GM21390 (cell line): ENCODE data around the gene RPS6KB2.
"Not testable (repeated sequence)": the region's sequence is repeated elsewhere in the genome, so short reads cannot be mapped to it uniquely, and the experiment has no call there.

Source experiments
- ATAC-seq: cut with Tn5 transposase; IDR thresholded peaks from one replicate; pipeline ENCODE4 v1.9.1; 2021; ENCODE audit not compliant: unreplicated experiment

RPS6KB2 gene

DNA sequence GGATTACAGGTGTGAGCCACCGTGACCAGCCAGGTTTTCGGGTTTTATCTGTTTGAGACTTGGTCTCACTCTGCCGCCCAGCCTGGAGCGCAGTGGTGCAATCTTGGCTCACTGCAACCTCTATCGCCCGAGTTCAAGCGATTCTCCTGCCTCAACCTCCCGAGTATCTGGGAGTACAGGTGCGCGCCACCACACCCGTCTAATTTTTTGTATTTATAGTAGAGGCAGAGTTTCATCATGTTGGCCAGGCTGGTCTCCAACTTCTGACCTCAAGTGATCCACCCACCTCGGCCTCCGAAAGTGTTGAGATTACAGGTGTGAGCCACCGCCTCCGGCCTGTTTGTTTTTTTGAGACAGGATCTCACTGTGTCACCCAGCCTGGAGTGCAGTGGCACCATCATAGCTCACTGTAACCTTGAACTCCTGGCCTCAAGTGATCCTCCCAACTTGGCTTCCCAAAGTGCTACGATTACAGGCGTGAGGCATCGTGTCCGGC lies 882 bp upstream of the RPS6KB2 start:
- ATAC-seq: not testable (repeated sequence)

DNA sequence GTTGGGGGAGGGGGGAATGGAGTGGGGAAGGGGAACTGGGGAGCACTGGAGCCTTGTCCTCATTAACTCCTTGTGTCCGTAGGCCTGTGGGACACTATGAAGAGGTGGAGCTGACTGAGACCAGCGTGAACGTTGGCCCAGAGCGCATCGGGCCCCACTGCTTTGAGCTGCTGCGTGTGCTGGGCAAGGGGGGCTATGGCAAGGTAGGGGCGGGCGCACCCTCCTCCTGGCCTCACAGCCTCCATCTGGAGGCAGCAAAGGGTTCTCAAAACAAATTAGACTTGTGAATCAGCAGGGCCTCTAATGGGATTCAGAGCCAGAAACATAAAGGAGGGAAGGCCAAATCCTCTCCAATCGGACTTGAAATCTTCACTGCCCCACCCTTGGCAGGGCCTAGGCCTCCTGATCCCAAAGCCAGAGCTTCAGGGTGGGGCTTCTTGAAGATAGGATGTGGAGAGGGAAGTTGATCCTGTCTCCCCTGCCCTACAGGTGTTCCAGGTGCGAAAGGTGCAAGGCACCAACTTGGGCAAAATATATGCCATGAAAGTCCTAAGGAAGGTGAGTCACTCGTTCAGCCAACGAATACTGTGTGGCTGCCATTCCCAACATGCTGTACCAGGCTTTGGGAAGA lies 859 bp downstream of the RPS6KB2 start:
- no peak for ATAC-seq

DNA sequence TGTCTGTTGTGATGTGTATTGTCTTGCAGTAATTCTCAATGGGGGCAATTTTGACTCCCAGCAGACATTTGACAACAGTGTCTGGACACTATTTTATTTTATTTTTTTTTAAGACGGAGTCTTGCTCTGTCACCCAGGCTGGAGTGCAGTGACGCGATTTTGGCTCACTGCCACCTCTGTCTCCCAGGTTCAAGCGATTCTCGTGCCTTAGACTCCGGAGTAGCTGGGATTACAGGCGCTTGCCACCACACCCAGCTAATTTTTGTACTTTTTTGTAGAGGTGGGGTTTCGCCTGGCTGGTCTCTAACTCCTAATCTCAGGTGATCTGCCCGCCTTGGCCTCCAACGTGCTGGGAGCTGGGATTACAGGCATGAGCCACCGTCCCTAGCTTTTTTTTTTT lies 1.4 kb downstream of the RPS6KB2 start:
- ATAC-seq: no peak

DNA sequence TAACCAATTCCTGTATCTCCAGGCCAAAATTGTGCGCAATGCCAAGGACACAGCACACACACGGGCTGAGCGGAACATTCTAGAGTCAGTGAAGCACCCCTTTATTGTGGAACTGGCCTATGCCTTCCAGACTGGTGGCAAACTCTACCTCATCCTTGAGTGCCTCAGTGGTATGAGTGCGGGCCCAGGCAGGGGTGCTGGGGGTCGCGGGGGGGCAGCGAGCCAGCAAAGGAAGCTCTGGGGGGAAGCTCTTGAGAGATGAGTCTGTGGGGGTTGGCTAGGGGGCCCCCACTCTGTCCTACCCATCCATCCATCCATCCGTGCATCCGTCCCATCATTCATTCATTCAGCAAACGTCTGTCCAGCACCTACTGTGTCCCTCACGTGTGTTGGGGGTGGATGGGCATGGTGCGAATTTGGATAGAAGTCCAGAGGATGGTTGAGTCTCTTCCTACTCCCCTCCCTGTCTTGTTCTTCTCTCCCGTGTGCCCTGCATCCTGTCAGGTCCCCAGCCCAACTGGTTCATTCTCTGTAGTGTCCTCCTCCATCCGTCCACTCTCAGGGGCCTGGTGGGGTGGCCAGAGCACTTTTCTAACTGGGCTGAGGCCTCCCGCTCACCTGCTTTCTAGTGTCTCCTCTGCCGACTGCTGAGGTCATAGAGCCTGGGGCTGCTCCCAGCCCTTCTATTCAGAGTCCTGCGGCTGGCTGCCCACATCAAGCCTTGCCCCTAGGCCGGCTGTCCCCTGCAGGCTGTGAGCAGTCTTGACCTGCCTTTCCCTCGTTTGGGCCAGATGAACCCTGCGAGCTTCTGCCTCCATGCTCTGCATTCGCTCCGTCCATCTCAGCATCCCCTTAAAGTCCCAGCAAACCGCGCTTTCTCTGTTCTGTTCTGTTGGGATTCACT lies 3.3 kb downstream of the RPS6KB2 start:
- ATAC-seq: no peak

DNA sequence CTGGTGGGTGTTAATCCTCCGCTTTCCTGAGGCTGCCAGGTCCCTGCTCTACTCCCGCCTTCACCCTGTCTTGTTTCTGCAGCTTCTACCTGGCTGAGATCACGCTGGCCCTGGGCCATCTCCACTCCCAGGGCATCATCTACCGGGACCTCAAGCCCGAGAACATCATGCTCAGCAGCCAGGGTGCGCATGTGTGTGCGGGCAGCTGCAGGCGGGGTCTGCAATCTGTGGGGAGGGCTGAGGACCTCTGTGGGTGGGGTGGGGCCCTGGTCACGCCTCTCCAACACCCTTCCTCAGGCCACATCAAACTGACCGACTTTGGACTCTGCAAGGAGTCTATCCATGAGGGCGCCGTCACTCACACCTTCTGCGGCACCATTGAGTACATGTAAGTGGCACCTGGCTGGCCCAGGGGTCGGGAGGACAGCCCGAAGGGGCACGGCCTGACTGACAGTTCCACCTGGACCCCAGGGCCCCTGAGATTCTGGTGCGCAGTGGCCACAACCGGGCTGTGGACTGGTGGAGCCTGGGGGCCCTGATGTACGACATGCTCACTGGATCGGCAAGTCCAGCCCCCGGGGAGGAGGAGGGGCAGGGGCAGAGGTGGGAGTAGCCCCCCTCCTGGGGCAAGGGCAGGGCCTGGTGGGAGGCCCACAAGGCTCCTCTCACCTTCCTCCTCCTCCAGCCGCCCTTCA lies 4.5 kb downstream of the RPS6KB2 start:
- no peak for ATAC-seq

DNA sequence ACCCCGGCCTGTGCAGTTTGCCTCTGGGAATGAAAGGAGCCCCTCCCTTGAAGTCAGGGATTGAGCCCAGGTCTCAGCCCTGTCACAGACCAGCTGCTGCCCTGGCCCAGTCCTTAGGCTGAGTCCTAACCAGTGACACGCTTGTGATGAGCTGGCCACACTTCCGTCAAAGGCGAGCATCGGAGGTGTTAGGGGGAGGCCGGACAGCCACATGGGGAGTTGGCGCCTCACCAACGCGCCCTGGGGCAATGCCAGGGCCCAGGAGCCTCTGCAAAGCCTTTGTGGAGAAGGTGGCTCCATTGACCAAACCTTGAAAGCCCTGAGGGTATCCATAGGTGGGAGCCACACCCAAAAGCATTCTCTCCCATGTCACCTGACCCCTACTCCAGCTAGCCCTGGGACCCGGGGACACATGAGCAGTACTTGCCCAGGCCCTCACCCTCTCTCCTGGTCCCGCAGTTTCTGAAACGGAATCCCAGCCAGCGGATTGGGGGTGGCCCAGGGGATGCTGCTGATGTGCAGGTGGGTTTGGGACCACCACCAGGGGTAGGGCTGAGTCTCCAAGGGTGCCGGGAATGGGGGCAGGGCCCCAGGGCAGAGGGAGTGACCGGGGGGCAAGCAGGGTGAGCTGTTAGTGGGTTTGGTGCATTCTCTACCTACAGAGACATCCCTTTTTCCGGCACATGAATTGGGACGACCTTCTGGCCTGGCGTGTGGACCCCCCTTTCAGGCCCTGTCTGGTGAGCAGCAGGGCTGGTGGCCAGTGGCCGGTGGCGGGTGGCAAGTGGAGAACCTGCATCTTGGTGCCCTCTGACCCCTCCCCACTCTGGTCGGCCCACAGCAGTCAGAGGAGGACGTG lies 5.5 kb downstream of the RPS6KB2 start:
- ATAC-seq: no peak

DNA sequence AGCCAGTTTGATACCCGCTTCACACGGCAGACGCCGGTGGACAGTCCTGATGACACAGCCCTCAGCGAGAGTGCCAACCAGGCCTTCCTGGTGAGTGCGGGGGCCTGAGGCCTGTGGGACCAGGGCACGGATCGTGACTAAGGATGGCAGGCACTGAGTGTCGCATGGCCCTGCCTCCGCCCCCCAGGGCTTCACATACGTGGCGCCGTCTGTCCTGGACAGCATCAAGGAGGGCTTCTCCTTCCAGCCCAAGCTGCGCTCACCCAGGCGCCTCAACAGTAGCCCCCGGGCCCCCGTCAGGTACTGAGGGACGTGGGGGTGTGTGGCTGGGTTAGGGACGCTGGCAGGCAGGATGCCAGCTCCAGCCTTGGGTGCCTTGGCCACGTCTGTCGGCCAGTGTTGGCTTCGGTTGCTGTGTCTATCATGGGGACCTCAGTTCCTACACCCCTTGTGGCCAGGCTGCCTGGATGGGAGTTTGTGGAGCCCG lies 6.1 kb downstream of the RPS6KB2 start:
- ATAC-seq: no peak

DNA sequence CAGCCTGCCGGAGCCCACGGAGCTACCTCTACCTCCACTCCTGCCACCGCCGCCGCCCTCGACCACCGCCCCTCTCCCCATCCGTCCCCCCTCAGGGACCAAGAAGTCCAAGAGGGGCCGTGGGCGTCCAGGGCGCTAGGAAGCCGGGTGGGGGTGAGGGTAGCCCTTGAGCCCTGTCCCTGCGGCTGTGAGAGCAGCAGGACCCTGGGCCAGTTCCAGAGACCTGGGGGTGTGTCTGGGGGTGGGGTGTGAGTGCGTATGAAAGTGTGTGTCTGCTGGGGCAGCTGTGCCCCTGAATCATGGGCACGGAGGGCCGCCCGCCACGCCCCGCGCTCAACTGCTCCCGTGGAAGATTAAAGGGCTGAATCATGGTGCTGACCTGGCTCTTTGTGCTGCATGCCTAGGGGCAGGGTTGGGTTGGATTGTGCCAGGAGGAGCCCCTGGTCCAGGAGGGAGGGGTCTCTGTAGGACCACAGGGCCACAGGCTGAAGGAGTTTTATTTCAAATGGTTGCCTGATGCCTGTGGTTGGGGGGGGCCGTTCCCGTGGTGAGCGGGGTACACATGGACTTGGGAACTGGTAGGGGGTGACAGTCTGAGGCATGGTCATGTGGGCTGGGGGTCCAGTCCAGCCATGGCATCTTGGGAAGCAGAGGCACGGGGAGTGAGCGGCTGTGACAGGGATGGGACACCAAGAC lies 6.9 kb downstream of the RPS6KB2 start:
- no peak for ATAC-seq

DNA sequence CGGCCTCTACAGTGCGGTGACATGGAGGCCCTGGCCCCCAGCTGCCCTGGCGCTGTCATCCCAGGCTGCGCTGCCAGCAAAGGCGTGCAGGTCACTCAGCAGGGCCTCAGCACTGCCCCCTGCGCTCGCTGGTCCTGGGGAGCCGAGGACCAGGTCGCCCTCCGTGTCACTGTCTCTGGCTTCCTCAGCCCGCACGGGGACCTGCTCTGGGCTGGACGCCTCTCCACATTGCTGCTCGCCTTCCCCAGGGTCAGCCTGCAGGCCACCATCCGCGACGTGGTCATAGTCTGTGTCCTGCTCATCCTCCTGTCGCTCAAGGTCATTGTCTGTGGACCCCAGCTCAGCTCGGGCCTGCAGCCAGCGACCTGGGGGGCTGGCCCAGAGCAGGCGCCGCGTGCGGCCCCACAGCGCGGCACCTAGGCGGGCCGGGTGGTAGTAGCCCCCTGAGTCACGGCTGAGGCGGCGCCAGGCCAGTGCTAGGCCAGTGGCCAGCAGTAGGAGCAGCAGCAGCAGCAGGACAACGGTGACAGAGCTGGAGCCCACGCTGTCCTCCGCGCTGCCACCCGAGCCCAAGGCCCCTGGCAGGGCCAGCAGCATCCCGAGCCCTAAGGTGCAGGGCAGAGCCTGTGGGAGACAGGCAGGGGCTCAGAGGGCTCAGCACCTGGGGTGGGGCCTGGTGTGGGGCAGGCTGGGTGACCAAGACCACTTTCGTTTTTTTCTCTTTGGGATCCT lies 7.6 kb downstream of the RPS6KB2 start:
- ATAC-seq: no peak

DNA sequence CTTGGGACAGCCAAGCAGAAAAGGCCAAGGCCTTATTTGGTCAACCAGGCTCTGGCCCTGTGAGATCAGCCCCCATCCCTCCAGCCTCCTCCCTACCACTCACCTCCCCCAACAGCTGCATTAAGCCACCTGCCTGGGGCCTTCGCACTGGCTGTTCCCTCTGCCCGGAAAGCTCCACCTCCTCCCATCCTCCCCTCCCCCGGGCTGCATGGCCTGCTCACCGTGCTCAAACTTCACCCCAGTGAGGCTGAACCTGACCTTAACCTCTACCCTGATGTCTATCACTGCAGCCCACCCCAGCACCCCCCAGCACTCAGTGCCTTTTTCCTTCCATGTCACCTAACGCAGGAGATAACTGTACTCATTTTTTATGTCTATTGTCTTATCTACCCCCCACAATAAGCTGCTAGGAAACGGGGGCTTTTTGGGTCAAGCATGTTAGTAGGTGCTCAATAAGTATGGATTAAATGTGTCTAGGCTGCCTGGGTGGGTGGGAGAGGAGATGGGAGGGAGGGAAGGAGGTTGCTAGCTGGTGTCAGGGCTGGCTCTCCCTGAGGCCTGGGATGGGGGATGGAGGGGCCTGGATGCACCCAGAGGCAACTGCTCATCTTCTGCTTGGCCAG lies 8.3 kb downstream of the RPS6KB2 start:
- no peak for ATAC-seq

DNA sequence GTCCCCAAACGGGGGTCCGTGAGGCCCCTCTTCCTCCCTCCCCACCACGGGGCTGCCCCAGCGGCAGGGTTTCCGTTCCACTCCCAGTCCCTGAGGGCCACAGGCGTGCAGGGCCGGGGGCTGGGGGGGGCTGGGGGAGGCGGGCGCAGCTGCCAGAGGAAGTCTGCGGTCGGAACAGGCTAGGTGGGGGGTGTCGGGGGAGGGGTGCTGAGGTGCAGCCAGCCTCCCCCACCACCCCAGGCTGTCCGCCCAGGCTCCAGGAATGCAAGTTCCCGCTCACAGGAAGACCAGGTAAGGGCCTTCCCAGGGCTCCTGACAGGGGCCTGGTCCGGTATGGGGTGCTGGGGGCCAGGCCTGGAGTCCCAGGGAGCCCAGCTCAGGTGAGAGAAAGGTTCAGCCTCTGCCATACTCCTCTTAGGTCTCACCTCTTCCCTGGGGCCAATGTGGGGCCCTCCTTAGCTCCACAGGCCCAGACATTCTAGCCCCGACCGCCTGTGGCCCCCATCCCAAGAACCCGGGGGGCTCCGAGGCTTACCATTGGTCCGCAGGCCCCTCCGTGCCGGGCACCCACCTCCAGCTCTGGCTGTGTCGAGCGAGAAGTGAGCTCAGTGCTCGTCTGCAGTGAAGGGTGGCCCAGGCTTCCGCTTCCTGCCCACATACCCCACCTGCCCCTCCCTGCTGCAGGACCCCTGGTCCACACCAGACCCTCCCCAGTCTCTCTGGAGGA lies 9.0 kb downstream of the RPS6KB2 start, which contains the start of gene PTPRCAP:
TSS of gene PTPRCAP (minus strand) at position 601 of the 727 bp plus-strand sequence. CDS start at position 538, 63 bp downstream.
- no peak for ATAC-seq

DNA sequence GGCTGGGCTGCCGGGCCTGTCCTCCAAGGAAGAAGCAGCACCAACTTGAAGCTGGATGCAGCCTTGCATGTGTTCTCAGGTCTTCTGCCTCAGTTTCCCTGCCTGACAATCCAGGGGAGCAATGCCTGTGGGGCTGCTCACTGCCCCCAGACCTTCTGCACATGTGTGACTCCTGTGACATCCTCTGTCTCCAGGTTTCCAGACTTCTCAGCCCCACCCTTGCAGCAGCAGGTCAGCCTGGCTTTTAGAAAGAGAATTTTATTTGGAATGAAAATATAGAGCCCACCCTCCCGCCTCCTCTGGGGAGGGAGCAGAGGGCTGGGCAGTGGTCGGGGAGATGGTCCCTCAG lies 9.5 kb downstream of the RPS6KB2 start:
- ATAC-seq: no peak

DNA sequence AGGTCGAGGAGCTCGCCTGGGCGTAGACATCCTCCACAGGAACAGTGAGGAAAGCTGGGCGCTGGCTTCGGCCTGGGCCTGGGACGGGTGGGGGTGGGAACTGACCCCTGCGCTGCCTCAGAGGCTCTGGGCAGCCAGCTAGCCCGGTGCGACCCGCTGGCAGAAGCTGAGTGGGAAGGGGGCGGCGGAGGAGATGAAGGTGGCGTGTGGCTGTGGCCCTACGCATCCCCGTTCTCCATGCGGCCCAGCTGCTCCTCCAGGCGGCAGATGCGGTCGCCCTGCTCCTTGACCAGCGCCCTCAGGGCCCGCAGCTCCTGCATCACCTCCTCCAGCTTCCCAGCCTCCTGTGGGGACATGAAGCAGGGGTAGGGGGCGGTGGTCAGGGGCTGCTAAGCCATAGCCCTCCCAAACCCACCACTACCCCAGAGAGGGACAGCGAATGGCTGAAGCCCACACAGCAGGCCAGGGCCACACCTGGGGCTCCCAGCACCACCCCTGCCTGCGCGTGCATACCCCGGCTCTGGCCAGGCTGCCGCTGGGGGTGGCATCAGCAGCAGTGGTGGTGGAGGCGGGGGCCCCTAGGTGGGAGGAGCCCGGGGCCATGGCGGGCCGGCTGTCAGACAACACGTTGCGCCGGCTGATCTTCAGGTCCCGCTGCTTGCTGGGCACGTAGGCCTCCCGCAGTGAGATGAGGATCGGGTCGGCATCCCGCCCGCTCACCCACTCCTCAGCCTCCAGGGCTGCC lies 10.0 kb downstream of the RPS6KB2 start:
- ATAC-seq: no peak

DNA sequence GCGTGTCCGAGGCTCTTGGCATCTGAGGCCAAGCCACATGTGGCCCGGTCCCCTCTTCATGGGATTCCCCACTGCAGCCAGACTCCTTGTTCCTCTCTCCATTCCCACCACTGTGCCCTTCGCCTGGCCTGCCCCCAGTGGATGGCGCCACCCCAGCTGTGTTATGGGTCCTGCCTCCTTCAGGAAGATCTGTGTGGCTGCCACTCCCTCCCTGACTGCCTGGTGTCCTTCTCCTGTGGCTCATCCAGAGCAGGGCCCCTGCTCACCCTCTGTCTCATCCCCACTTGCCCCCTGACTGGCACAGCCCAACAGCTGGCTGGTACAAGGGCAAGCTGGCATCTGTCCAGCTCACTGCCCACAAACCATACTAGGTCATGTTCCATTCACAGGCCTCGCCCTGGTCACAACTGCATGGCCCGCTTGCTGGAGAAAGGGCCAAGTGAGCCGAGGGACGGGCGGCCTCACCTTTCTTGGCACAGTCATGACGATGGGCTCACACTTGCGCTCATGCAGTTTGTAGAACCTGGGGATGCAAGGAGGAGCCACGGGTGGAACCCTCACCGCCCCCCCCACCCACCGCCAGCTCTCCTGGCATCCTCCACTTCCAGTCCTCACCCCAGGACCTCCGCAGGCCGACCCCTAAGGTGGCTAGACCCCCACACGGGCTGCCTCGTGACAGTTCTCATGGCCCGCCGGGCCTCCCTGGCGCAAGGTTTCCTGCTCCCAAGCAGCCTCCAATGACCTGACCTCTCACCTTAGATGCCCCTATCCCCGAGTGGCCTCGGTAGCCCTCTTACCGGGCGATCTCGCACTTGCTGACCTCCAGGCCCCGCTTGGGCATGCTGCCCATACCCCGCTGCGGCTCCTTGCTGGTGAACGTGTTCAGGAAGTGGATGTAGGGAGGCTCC lies 11.3 kb downstream of the RPS6KB2 start:
- no peak for ATAC-seq

DNA sequence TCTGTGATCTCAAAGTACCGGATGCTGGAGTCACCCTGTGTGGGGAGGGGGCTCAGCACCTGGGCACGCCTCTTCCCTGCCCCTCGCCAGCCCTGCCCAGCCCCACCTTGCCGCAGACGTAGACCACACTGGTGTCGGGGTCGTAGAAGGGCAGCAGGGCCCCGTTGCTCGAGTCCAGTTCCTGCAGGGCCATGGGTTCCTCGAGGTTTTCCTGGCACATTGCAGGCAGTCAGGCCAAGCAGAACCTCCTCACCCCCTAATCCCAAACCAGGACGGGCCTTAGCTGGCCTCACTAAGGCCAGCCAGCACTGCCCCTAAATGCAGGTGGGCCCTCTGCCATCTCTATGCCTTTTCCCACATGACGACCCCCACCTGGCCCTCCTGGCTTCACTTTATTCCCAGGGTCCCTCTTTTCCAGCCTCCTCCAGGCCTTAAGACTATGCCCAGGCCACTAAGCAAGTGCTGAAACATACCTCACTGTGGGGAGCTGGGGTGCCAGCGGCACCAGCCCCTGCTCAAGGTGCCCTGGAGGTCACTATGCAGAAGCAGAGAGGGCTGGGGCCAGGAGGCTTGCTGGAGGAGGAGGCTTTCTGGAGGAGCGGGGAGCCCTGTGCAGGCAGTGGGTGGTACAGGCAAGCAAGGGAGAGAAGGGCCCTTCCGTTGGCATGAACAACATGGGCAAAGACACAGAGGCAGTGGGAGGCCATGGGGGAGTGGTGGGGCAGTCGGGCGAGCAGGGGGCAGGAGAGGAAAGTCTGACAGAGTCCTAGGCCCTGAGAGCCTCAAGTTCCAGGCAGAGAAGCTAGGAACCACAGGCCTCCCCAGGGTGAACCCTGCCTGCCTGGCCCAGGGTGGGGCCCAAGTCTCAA lies 12.2 kb downstream of the RPS6KB2 start:
- ATAC-seq: no peak
